GM12878 (cell line): ENCODE results near the gene CTBP1. TPM values are rescaled to one million over a fixed set of nuclear protein-coding genes. Genes with fewer than 3 reads are reported as not detected.

Experiments
- ATAC-seq: fragments of 200-7000 bp; cut with Tn5 transposase; 3 replicates; pipeline ENCODE4 v1.9.1; 2020; ENCODE audit warnings: mild to moderate bottlenecking, moderate library complexity
- BruUV-seq: library from RNA; stranded (reverse); fragments of 400-500 nt; replicated peaks from 2 replicates; lab custom pipeline; 2021; lab: Mats Ljungman, UMichigan
- CTCF ChIA-PET: fragments of 300-600 bp; sonication (Branson Sonifier 250); formaldehyde crosslinking; extraction: SDS; loops from one replicate; lab custom pipeline; 2021; ENCODE audit warnings: inconsistent platforms; lab: Yijun Ruan, JAX
- POLR2A ChIA-PET: fragments of 350-600 bp; formaldehyde crosslinking; extraction: SDS; loops from one replicate; lab custom pipeline; 2021; ENCODE audit warnings: inconsistent platforms; lab: Charles Lee
- RAD21 ChIA-PET: fragments of 300-600 bp; sonication (Branson Sonifier 250); formaldehyde crosslinking; loops from one replicate; lab custom pipeline; 2023; ENCODE audit warnings: antibody characterized with exemption; ENCODE audit not compliant: unreplicated experiment; lab: Charles Lee
- SMC1A ChIA-PET: fragments of 300-600 bp; sonication (Branson Sonifier 250); formaldehyde crosslinking; loops from one replicate; lab custom pipeline; 2023; ENCODE audit not compliant: unreplicated experiment, uncharacterized antibody; lab: Charles Lee
- DNase-seq: peaks from one replicate; pipeline ENCODE4 v3.0.0-alpha.2; 2011; ENCODE audit warnings: low read depth, low spot score
- FAIRE-seq: peaks from 3 replicates; lab custom pipeline; 2011; peaks lifted over from hg19 to GRCh38; lab: Jason Lieb, UNC
- H2AFZ ChIP-seq: 2 replicates; pipeline ENCODE4 v1.6.0; 2011; ENCODE audit warnings: low read depth, low read length, control low read depth; ENCODE audit not compliant: control insufficient read depth
- H3K27ac ChIP-seq: 2 replicates; pipeline ENCODE4 v1.5.1; 2011; ENCODE audit warnings: control low read depth; ENCODE audit not compliant: control insufficient read depth, insufficient read depth
- H3K27me3 ChIP-seq, 2 experiments: replicated peaks in 1 of 2; 2 replicates each; pipeline versions ENCODE4 v1.6.0 to v1.6.1; 2011; ENCODE audit warnings: low read length in 1 of 2; ENCODE audit not compliant: control insufficient read depth in 2 of 2, insufficient read depth in 2 of 2
- H3K36me3 ChIP-seq, 2 experiments: 2 replicates each; pipeline ENCODE4 v1.5.1; 2011; ENCODE audit warnings: low read length in 1 of 2; ENCODE audit not compliant: control insufficient read depth in 2 of 2, insufficient read depth in 2 of 2
- H3K4me1 ChIP-seq: 2 replicates; pipeline ENCODE4 v1.6.1; 2011; ENCODE audit warnings: mild to moderate bottlenecking, low read length, moderate library complexity, mixed read lengths; ENCODE audit not compliant: control insufficient read depth, insufficient read depth
- H3K4me2 ChIP-seq: 2 replicates; pipeline ENCODE4 v1.6.0; 2011; ENCODE audit warnings: control low read depth; ENCODE audit not compliant: control insufficient read depth, insufficient read depth
- H3K4me3 ChIP-seq: fragments of 200-600 bp; sonication (generic); 2 replicates; pipeline ENCODE4 v1.5.1; 2016
- H3K79me2 ChIP-seq: 2 replicates; pipeline ENCODE4 v1.6.0; 2011; ENCODE audit warnings: low read length; ENCODE audit not compliant: control insufficient read depth, insufficient read depth
- H3K9ac ChIP-seq: 2 replicates; pipeline ENCODE4 v1.8.0; 2011; ENCODE audit warnings: low read length, control low read depth, mixed read lengths; ENCODE audit not compliant: control insufficient read depth, insufficient read depth
- H3K9me3 ChIP-seq: replicated peaks from 3 replicates; pipeline ENCODE4 v1.5.1; 2011; ENCODE audit warnings: mild to moderate bottlenecking, low read length; ENCODE audit not compliant: control insufficient read depth, insufficient read depth
- H4K20me1 ChIP-seq: 2 replicates; pipeline ENCODE4 v1.6.0; 2011; ENCODE audit not compliant: control insufficient read depth, insufficient read depth
- CBX5 ChIP-seq: sonication (generic); IDR thresholded peaks from 2 replicates; pipeline ENCODE4 v1.6.1; 2016; ENCODE audit warnings: low read depth, moderate library complexity, mild to moderate bottlenecking, inconsistent platforms
- FOXK2 ChIP-seq: fragments of 450-650 bp; IDR thresholded peaks from 2 replicates; pipeline ENCODE4 v1.6.1; 2017; ENCODE audit warnings: mild to moderate bottlenecking, moderate library complexity
- HCFC1 ChIP-seq: fragments of 150-350 bp; IDR thresholded peaks from 2 replicates; pipeline ENCODE4 v1.6.1; 2014; ENCODE audit warnings: low read length
- JUNB ChIP-seq: IDR thresholded peaks from 2 replicates; pipeline ENCODE4 v1.6.1; 2016; ENCODE audit warnings: antibody characterized with exemption, mild to moderate bottlenecking
- JUND ChIP-seq: IDR thresholded peaks from 2 replicates; pipeline ENCODE4 v1.6.1; 2012; ENCODE audit warnings: low read depth, mild to moderate bottlenecking, low read length, improper control_type of control experiment, moderate library complexity
- MTA2 ChIP-seq: fragments of 450-650 bp; IDR thresholded peaks from 2 replicates; pipeline ENCODE4 v1.6.1; 2016; ENCODE audit warnings: low read depth, mild to moderate bottlenecking, moderate library complexity
- MTA3 ChIP-seq: IDR thresholded peaks from 2 replicates; pipeline ENCODE4 v1.6.1; 2012; ENCODE audit warnings: low read length, inconsistent platforms, borderline replicate concordance
- RAD51 ChIP-seq: fragments of 450-650 bp; IDR thresholded peaks from 2 replicates; pipeline ENCODE4 v1.6.1; 2016; ENCODE audit warnings: moderate library complexity, mild to moderate bottlenecking, inconsistent platforms
- SREBF2 ChIP-seq: IDR thresholded peaks from 2 replicates; pipeline ENCODE4 v1.6.1; 2012; ENCODE audit warnings: mild to moderate bottlenecking, low read length
- SUZ12 ChIP-seq: fragments of 200-600 bp; sonication (generic); IDR thresholded peaks from one replicate; pipeline ENCODE4 v1.6.1; 2018; ENCODE audit warnings: antibody characterized with exemption, mild to moderate bottlenecking; ENCODE audit not compliant: unreplicated experiment
- ZNF217 ChIP-seq: fragments of 450-650 bp; IDR thresholded peaks from 2 replicates; pipeline ENCODE4 v1.6.1; 2017; ENCODE audit warnings: antibody characterized with exemption, mild to moderate bottlenecking
- WGBS: methylation state at CpG from one replicate; pipeline ENCODE4 v1.1.6; 2016; ENCODE audit warnings: low lambda C conversion rate; ENCODE audit not compliant: insufficient replicate concordance, insufficient coverage; ENCODE audit errors: missing lambda C conversion rate; 5-methylcytosine and 5-hydroxymethylcytosine counted together
- in situ Hi-C: fragments of 300-500 bp; cut with MboI; formaldehyde crosslinking; loops from 9 replicates; pipeline ENCODE4 v1.14.3; 2018; ENCODE audit warnings: mixed read lengths
- intact Hi-C: fragments of 100-400 bp; cut with micrococcal nuclease; formaldehyde crosslinking; loops from one replicate; pipeline ENCODE4 v1.14.2; 2022; ENCODE audit not compliant: unreplicated experiment
- polyA plus RNA-seq, 11 experiments: library from polyadenylated mRNA; depleted of rRNA in 4 of 11; unstranded in 6 of 11; stranded (reverse) in 5 of 11; fragments of >200 nt; fragmentation: Nextera tagmentation in 4 of 11; fragmentation: Illumina TruSeq in 1 of 11; extraction: Ambion mirVana in 4 of 11; extraction: Trizol in 1 of 11; gene quantifications; 1 replicate in 1 of 11; 2 replicates in 10 of 11; pipeline versions ENCODE4 v1.2.1 to v1.2.3, GENCODE V29; 2011 to 2016; ENCODE audit warnings: inconsistent platforms in 2 of 11, missing spikeins in 2 of 11, low read depth in 1 of 11
- total RNA-seq, 4 experiments: library from RNA; depleted of rRNA in 3 of 4; stranded (reverse); fragments of >200 nt in 3 of 4; fragmentation: Illumina TruSeq in 1 of 4; extraction: Trizol in 1 of 4; gene quantifications; 2 replicates each; pipeline versions ENCODE4 v1.2.1 to v1.2.3, GENCODE V29; 2013 to 2021
- TF ChIP-seq, protein P1 (sequence below): IDR thresholded peaks from 2 replicates; pipeline ENCODE4 v1.6.1; 2012; ENCODE audit warnings: low read depth, low read length, improper control_type of control experiment
- TF ChIP-seq, protein P2 (sequence below): fragments of 450-650 bp; IDR thresholded peaks from 2 replicates; pipeline ENCODE4 v1.6.1; 2017; ENCODE audit warnings: mild to moderate bottlenecking, moderate library complexity

Gene CTBP1
- total and polyA plus RNA-seq, 10 of the 15 experiments (the other 5 are each of a cell fraction or from before 2014, with no cell fraction given) = 7.4 to 182 (median 63.1) TPM

DNA sequence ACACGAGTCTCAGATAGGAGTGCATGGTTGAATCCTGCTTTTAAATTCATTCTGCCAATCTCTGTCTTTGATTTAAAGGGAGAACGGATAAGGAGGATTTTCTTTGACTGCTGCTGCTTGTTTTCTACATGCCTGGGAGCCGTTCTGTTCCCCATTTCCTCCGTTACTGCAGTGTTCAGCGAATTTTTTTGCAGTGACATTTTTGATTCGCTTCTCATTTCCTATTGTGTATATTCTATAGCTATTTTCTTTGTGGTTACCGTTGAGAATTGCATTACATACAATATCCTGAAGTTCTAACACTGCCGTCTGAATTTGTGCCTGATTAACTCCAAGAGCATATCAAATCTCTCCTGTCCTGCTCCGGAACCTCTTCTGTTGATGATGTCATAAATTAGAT, 25.9 kb upstream of the CTBP1 start:
- TF ChIP-seq JUND = no peak
- TF ChIP-seq SUZ12 = no peak
- no peak for TF ChIP-seq HCFC1
- no peak for TF ChIP-seq ZNF217
- TF ChIP-seq CBX5 = no peak
- TF ChIP-seq MTA2 = no peak
- no peak for TF ChIP-seq FOXK2
- TF ChIP-seq SREBF2 = no peak
- no peak for TF ChIP-seq JUNB
- TF ChIP-seq, protein P1, sequence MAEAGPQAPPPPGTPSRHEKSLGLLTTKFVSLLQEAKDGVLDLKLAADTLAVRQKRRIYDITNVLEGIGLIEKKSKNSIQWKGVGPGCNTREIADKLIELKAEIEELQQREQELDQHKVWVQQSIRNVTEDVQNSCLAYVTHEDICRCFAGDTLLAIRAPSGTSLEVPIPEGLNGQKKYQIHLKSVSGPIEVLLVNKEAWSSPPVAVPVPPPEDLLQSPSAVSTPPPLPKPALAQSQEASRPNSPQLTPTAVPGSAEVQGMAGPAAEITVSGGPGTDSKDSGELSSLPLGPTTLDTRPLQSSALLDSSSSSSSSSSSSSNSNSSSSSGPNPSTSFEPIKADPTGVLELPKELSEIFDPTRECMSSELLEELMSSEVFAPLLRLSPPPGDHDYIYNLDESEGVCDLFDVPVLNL = no peak
- no peak for TF ChIP-seq RAD51
- TF ChIP-seq, protein P2, sequence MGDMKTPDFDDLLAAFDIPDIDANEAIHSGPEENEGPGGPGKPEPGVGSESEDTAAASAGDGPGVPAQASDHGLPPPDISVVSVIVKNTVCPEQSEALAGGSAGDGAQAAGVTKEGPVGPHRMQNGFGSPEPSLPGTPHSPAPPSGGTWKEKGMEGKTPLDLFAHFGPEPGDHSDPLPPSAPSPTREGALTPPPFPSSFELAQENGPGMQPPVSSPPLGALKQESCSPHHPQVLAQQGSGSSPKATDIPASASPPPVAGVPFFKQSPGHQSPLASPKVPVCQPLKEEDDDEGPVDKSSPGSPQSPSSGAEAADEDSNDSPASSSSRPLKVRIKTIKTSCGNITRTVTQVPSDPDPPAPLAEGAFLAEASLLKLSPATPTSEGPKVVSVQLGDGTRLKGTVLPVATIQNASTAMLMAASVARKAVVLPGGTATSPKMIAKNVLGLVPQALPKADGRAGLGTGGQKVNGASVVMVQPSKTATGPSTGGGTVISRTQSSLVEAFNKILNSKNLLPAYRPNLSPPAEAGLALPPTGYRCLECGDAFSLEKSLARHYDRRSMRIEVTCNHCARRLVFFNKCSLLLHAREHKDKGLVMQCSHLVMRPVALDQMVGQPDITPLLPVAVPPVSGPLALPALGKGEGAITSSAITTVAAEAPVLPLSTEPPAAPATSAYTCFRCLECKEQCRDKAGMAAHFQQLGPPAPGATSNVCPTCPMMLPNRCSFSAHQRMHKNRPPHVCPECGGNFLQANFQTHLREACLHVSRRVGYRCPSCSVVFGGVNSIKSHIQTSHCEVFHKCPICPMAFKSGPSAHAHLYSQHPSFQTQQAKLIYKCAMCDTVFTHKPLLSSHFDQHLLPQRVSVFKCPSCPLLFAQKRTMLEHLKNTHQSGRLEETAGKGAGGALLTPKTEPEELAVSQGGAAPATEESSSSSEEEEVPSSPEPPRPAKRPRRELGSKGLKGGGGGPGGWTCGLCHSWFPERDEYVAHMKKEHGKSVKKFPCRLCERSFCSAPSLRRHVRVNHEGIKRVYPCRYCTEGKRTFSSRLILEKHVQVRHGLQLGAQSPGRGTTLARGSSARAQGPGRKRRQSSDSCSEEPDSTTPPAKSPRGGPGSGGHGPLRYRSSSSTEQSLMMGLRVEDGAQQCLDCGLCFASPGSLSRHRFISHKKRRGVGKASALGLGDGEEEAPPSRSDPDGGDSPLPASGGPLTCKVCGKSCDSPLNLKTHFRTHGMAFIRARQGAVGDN = no peak
- TF ChIP-seq MTA3 = no peak
- WGBS = 73% methylated on average over 9 of the region's 9 CpGs
- H3K4me3 ChIP-seq = no peak overlapping the region
- H3K9ac ChIP-seq = no peak overlapping the region
- H3K36me3 ChIP-seq = no peaks in the 10 kb centered on the region
- H3K27ac ChIP-seq = no peak overlapping the region
- no peaks in the 10 kb centered on the region for H3K27me3 ChIP-seq
- no peaks in the 10 kb centered on the region for H3K79me2 ChIP-seq
- DNase-seq = no peak
- FAIRE-seq = no peak
- H3K4me2 ChIP-seq = no peak overlapping the region
- SMC1A ChIA-PET = no interaction called here
- CTCF ChIA-PET = no interaction called here
- H3K9me3 ChIP-seq = peaks cover 2% of the 10 kb centered on the region; the same call in 2 of the 3 replicates
- no peaks in the 10 kb centered on the region for H4K20me1 ChIP-seq
- POLR2A ChIA-PET = no interaction called here
- H3K4me1 ChIP-seq = no peaks in the 10 kb centered on the region
- RAD21 ChIA-PET = no interaction called here
- BruUV-seq = no TSS peak
- in situ Hi-C loops (no loop called here), intact Hi-C loops (no loop called here)
- no peak for ATAC-seq
- no peak overlapping the region for H2AFZ ChIP-seq
